CD1c-positive myeloid dendritic cell (primary cell): ENCODE results near the gene KIAA0040.

ENCODE experiments used
- DNase-seq: peaks from one replicate; pipeline ENCODE4 v3.0.0-alpha.2; 2016; ENCODE audit errors: extremely low spot score

Gene KIAA0040

DNA sequence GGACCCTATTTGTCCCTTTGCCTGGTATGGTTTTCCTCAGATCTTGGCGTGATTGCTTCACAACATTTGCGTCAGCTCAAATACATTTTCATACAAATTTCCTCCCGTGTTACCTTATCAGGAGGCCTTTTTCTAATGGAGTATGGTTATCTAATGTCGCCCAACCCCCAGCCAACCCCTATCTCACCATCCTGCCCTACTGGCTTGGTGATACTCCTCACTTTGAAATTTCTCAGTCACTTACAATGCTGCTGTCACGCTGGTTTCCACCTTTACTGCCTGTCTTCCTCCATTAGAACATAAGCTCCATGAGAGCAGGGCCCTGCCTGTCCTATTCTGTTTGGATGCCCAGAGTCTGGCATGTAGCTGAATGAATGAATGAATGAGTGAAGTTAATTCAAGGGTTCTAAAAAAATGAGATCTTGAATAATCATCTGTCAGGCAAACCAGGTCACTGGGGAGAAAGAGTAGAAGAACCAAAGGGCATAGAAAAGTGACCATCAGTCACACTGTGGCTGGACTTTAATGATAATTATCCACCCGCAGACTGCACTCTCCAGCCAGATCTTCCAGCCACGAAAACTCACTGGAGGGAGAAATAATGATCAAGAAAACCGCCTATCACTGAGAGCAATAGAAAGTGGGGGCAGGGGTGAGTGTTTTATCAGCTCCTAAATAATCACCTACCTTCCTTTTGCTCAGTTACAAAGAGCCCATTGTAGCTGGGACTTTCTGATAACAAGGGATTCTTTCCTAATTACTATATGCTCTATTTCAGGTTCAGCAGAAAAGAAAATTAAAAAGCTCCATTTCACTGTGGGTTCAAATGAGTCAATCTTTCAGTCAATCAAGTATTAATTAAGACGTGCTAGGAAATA, 21.3 kb downstream of the KIAA0040 start:
- DNase-seq = no peak

DNA sequence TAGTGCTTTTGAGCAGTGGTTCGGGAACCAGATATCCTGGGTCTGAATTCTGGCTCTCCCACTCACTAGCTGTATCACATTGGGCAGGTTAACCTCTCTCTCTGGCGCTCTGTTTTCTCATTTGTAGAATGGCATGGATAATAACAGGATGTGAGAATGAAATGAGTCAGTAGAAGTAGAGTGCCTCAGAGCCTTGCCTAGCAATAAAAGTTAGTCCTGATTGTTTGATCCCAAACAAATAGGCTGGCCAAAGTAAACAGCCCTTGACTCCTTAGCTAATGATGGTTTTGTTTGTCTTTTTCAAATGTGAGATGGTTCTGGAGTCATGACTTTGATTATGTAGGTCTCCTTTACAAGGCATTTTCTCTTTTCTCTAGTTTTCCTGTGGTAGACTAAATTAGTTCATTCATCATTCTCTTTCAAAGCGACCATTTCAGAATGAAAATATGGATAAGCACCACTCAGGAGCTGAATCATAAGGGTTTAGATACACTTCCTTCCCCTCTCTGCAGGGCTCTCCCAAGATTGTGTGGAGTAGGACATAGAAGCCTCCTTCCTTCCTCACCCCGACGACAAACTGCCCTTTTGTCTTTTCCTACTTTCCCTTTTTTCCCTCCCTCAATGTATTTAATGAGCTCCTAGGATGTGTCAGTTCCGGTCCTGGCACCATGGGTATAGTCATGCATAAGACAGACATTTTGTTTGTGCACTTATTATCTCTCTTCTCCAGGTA, 23.1 kb downstream of the KIAA0040 start:
- no peak for DNase-seq

DNA sequence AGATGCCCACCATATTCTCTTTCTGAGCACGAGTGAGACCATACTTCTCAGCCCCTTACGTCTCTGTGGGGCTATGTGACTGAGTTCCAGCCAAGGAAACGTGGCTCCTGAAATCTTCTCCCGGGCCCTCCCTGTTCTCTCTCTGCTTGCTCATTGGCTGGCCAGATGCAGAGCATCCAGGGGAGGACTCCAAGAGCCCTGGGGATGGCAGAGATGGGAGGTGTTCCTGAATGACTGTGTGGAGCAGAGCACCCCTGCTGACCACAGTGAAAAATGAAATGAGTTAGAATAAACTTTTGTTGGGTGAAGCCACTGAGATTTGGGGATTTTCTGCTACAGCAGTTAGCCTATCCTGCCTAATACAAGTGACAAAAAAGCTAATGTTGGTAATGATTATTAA, 23.8 kb downstream of the KIAA0040 start:
- no peak for DNase-seq

DNA sequence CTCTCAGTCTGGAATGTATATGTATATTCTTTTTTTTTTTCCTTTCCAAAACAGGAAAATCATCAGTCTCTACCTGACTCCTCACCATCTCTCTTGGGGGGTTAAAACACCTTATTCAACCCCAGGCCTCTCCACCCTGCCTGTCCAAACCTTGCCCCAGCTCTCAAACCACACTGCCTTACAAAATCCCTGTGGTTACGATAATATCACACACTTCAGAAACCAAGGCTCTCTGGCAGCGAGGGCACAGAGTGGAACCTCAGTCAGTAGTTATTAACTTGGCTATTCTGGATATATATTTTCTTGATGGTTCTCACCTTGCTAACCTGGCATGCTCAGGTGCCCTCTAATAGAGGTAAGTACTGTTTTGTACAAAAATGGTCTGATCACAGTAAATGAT, 24.7 kb downstream of the KIAA0040 start:
- DNase-seq = no peak

DNA sequence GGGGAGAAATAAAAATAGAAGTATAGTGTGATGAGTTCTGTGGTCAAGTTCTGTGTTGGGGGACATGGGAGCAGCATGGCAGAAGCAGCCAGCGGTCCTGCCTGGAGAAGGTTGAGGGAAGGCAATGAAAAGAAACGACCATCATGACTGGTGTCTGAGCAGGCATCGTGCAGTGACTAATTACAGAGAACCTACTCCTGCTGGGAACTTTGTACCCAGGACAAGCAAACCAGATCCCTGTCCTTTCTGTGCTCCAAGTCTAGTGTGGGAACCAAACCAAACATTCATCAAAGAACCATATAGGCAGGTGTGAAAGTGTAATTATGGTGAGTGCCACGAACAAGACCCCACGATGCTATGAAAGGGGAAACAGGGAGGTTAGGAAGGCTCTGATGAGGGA, 25.8 kb downstream of the KIAA0040 start:
- no peak for DNase-seq

DNA sequence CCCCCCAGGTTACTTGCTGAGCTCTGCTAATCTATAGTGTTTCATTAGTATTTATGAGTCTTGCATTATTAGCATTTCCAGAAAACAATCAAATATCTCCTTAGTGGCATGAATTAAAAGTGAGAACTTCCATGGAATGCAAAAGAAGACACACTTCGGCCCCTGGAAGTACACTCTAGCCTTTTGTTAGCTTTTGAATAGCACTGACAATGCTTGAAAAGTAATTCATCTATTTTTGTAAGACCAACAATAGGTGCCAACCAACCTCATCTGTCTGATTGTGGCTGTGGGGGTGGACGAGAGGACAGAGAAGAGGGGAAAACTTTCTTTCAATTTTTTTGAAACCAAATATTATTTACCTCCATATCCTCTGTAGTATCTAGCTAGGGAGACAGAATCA, 27.8 kb downstream of the KIAA0040 start:
- DNase-seq = no peak

DNA sequence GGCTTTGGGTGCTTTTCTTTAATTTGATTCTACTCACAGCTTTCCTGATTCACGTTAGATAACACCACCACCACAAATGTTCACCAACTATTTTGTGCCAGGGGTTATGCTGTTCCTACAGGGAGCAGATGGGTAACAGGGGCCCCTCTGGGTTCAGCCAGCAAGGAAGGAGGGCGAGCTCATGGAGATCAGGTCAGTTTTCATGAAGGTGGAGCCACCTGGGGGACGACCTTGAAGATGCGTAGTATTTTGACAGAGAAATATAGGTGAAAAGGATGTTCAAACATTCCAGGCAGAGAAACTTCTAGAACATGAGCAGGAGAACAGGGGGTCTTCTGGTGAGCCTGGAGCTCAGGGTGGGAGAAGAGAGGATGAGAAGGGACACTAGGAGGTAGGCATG, 28.9 kb downstream of the KIAA0040 start:
- DNase-seq = no peak

DNA sequence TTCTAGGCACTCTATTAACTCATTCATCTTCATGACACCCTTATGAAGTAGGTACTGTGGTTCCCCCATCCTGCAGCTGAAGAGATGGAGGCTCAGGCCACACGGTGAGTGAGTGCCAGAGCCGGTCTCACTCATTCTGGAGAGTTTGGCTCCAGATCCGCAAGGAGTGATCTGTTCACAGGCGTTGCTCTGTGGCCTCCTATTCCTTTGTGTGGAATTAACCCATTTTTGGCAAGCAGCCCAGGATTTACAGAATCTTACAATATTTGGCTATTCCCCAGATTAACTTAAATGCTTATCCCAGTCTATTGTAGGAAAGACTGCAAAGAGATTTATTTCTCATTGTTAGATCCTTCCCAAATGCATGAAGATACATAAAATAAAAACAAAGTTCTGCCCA, 29.6 kb downstream of the KIAA0040 start:
- no peak for DNase-seq

DNA sequence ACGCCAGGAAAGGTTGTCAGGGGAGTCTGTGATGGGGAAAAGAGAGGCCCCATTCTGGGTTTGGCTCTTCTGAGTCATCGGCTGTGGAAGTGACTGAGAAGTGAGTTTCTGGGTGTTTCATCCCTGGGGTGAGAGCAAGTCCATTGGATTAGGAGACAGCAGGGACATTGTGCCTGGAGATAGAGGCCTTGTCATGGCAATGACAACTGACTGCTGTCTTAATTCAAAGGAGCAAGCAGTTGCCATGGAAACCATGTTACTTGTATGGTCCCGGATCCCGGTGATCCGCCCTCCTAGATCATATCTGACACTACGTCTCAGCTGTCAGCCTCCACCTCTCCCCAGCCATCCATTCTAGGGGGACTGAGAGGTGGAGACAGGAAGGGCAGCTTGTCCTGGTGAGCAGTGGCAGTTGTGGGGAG, 34.4 kb downstream of the KIAA0040 start:
- no peak for DNase-seq

DNA sequence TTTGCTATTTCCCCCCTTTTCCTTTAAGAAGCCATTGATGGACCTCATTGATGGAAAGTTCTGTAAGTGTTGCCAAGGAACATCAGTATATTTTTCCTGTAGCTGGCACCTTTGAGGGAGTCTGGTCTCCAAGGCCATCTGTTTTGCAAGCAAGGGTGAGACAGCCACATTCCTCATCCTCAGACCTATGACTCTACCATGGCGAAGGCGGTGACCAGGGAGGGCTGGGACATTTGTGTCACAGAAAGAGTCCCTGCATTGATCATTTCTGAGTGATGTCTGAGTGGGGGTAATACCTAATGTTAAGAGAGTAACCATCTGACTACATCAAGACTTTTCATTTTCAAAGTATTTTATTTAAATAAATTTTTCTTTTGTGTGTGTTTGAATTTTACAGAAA, 35.4 kb downstream of the KIAA0040 start:
- DNase-seq = no peak

DNA sequence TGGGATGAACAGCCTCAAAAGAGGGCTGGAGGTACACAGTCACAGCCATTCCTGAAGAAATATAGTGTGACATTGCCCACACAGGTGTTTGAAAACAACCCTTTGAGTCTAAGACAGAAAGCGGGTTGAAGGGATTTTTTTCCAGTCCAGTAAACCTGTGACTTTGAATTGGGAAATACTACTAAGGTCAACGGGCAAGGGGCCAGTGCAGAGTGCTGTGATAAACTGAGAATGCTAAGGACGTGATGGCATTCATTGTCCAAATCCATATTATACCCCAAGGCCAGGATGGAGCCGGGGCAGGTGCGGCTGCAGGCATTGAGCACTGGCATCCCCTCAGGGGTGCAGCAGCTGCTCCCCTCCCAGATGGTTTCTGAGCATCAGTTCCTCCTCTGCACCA, 36.6 kb downstream of the KIAA0040 start:
- DNase-seq = no peak

DNA sequence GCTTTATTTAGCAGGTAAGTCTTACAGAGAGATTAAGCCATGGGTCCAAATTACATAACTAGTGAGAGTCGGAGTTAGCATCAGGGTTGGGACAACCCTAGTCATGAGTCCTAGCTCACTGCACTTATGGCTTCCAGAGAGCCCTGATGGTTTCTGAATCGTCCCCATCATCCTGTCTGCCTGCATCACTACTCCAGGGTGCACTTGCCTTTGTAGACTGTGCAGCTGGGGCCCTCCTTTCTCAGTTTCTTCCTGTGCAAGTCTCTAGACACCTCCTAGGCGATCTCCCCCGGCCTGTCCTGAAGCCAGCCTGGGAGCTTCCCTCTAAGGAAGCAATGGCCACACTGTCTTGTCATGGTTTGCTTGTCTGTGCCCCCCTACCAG, 37.1 kb downstream of the KIAA0040 start:
- no peak for DNase-seq

DNA sequence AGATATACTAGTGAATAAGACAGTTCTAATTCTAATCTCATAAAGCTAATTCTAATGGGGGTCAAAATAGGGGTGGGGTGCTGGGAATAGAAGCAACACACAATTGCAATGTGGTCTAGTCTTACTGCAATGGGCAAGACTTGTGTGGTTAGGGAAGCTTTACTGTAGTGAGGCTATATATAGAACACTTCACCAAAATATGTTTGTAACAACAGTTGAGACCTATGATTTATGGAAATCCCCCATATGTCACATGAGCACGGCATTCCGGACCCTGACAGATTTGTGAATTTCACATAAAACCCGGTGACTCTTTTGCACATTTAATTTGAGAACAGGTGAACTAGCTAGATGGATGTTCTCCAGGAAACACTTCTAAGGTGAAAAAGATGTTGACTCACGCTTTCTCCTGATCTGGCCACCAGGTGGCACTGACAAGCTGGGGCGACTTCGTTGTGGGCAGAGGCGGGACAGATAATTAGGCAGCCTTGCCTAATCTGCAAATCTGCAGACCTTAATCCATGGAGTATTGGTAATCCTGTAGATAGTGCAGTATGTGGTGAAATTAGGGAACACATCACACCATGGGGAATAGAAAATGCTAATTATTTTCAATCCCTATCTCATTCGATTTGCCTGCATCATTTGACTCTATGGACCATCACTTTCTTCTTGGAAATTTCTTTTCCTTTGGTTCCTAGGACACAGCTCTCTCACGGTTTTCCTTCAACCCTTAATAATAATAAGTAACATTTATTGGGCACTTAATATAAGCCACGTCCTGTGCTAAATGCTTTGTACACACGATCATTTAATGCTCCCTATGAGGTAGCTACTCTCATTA, 37.7 kb downstream of the KIAA0040 start:
- peak; percentile 74 for DNase-seq

DNA sequence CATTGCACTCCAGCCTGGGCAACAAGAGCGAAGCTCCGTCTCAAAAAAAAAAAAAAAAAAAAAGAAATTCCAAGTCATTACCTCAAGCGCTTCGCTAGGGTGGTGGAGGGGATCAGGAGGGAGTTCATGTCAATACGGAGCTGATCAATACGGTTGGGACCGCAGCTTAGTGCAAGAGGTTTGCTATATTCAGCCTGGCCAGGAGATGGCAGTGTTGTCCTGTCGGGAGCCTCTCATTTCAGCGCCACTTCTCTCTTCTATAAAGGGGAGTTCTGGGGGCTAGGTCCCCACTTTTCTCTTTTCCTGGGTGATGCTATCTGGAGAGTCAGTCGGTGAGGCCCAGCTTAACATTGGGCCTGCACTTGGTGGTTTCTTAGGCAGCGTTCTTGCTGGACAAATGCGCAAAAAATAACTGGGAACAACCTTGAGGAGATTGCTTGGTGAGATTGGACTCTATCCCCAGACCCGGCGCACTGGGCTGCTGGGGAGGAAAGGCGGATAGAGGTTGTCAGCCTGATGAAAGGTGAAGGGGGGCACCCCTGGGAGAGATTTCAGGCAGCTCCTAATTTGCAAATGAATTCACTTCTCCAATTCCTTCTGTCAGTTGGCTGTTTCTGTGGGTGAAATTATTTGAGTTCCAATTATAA, 40.4 kb downstream of the KIAA0040 start:
- peak; percentile 74 for DNase-seq

DNA sequence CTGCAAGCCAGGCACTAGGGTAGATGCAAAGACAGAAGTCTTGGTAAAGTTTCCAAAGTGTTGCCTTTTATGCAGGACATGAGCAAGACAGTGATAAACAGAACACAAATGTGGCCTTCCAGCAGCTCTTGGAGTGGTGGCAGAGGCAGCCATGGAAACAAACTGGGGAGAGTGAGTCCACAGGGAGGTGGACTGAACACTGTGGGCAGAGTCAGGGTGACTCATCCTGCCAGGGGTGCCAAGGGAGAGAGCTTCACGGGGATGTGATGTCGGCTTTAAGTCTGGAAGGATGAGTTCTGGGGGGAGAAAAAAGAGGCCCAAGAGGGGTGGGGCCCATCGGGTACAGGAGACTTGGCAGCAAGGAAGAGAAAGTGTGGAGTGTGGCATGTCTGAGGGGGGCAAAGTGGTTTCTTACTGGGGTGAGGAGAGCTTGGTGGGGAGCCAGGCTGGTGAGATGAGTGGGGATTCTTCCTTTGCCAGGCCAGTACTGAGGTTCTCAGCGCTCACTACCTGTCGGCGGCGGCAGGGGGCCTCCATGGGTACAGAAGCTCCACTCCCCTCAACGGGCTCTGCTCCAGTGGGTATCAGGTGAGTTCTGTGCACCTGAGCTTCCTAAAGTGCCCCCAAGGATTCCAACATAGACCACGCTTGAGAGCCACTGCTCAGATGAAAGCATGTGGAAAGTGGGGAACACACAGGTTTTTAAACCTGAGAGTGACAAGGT, 41.8 kb downstream of the KIAA0040 start:
- DNase-seq = no peak

DNA sequence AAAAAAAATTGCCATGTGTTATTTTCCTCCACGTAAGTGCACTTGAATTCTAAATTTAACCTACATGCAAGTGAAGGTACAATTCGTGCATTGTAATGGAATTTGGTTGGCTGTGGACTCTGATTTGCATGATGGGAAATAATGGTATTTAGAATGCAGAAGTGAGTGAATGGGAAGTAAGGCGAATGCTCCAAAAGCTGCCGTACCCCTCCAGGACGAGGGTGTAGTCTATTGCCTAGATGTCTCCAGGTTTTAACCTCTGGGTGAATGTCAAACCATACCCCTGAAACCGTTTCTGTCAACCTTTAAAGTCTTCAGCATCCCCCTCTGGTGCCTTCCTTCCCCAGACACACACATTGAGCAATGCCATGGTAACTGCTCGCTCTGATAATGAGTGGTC, 44.5 kb downstream of the KIAA0040 start:
- DNase-seq = no peak

DNA sequence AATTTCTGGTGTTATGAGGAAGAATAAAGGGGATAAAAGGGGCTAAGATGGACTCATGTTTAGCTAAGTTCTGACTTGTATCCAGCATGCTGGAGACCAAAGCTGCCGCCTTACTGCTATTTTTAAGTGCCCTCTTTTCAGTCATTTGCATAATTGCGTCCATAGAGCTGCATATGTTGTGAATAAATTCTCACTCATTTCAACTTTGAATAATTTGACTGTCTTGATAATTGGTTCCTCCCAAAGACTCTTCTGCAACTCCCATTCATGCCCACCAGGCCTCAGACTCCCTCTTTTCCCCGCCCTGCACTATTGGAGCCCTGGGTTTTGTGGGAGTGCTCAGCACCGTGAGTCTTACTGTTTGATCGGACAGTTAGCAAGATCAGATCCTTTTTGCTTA, 45.0 kb downstream of the KIAA0040 start:
- DNase-seq = no peak

DNA sequence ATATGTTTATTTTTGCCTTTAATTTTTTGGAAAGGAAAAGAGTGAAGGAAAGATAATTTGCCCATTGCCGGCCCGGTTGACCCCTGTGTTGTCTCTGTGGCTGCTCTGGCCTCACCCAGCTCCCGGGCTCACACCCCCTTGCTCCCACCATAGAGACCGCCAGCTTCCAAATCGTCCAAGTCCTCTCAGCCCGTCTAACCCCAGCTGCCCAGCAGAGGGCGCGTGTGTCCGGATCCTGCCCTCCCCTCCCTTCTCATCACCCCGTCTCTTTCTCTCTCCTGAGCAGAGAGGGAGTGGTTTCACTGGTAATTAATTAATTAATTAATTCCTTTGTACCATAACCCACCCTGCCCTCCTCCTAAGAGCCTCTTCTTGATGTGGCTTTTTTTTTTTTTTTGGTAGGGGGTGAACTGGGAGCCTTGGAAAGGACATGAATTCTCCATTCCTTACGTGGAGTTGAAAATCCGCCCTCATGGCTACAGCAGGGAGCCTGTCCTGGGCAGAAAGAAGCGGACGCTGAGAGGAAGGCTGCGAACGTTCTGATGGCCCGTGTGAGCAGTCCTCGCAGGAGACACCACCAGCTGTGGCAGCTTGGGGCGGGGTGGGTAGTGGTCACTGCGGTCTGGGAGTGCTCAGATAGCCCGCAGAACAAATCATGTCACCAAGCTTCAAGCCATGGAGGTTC, 45.9 kb downstream of the KIAA0040 start:
- peak; percentile 67 for DNase-seq

DNA sequence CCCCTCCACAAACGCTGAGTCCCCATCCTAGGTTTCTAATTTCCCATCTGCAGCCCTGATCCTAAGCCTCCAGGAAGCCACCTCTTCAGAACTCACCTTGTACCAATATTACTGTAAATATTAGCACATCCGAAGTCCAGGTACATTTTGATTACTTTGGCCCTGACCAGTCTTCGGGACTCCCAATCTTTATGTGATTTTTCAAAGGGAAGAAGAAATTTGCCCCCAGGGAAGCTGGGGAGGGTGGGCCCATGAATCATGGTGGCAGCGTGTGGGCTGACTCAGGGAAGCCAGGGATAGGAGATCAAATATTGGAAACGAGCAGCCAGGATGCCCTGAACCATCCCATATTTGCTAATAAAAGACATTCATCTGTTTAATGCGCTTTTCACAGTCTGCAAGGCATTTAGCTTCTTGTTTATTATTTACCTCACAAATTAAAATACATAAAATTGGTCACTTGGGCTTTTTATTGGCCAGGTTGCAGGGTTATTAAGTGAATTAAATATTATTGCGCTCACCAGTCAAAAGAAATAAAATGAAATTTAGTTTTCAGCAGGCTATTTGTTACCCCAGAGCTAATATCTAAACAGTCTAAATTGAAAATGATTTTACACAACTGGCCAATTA, 46.6 kb downstream of the KIAA0040 start:
- DNase-seq = no peak

DNA sequence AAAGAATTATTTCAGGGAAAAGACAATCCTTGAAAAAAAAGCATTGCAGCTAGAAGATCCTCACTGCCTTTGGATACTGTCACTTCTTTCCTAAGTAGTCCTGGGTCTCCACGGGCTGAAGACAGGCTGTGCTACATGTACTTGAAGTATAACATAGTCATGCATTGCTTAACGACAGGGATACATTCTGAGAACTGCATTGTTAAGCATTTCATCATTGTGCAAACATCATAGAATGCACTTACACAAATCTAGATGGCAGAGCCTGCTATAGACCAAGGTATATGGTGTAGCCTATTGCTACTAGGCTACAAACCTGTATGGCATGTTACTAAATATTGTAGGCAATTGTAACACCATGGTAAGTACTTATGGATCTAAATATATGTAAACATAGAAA, 54.0 kb downstream of the KIAA0040 start:
- no peak for DNase-seq
